Raji (cell line): ENCODE measurements around the gene FEM1B.

ENCODE experiments used
- POLR2A ChIP-seq: IDR thresholded peaks from 2 replicates; pipeline ENCODE4 v1.6.1; 2011; ENCODE audit warnings: low read depth, low read length, control low read depth; ENCODE audit not compliant: insufficient read depth

The FEM1B gene

GRCh38 chr15:68295014-68295805, 17.7 kb downstream of the FEM1B start:
- no peak for TF ChIP-seq POLR2A

GRCh38 chr15:68298336-68298735, 20.8 kb downstream of the FEM1B start:
- TF ChIP-seq POLR2A: no peak

GRCh38 chr15:68298882-68299381, 21.4 kb downstream of the FEM1B start:
- TF ChIP-seq POLR2A: no peak

GRCh38 chr15:68299436-68299835, 21.9 kb downstream of the FEM1B start:
- TF ChIP-seq POLR2A: no peak

GRCh38 chr15:68300115-68300940, 22.8 kb downstream of the FEM1B start:
- TF ChIP-seq POLR2A: no peak

- no peak for TF ChIP-seq POLR2A
These were observed 23.8 kb downstream of the FEM1B start for GRCh38 chr15:68301301-68301700.

- no peak for TF ChIP-seq POLR2A
These were observed 25.2 kb downstream of the FEM1B start for GRCh38 chr15:68302729-68303128.

- no peak for TF ChIP-seq POLR2A
These were observed 25.6 kb downstream of the FEM1B start for GRCh38 chr15:68303134-68303533.

- TF ChIP-seq POLR2A: no peak
These were observed 26.3 kb downstream of the FEM1B start for GRCh38 chr15:68303560-68304436.

- TF ChIP-seq POLR2A: no peak
These were observed 27.2 kb downstream of the FEM1B start for GRCh38 chr15:68304589-68305337.

GRCh38 chr15:68305420-68305871, 27.9 kb downstream of the FEM1B start:
- TF ChIP-seq POLR2A: no peak

GRCh38 chr15:68307131-68307928, 29.8 kb downstream of the FEM1B start:
- no peak for TF ChIP-seq POLR2A

- no peak for TF ChIP-seq POLR2A
These were observed 31.5 kb downstream of the FEM1B start for GRCh38 chr15:68309024-68309423.

- no peak for TF ChIP-seq POLR2A
These were observed 32.7 kb downstream of the FEM1B start for GRCh38 chr15:68310178-68310803.
